Femur (tissue), 1 donor: ENCODE measurements around the gene PON3.

ENCODE experiments used
- DNase-seq: peaks from one replicate; pipeline ENCODE4 v3.0.0-alpha.2; 2017

Gene PON3

DNA sequence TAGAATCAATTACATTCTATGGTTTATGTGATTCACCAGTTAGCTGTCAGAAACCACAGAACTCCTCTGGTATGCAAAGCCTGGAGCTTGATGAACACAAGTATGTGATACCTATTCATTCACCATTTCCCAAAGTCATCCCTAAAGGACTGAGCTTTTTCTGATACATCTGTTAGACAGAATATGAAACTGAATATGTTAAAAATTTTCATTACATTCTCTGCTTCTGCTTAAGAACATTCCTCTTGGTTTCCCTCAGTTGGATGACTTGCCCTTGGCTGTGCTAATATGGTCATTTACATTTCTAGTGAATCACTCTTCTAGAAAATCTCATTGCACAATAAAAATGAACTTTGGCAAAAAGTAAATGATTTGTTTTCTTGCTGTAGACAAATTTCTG is 61.1 kb downstream of the PON3 start:
- no peak for DNase-seq

DNA sequence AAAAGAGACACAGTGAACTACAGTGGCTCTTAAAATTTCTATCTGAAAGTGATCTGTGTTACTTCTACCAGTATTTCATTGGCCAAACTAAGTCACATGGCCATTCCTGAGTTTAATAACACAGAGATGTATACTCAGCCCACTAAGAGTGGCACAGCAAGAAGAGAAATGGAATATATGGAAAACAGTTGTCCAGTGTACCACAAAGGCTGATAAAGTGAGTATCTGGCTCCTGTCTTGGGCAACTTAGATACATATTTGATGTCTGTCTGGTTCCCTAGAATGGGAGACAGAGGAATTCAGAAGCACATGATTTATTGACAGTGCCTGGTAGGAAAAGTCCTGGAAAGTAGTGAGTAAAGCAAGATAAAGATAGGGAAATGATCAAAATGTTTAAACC is 61.7 kb downstream of the PON3 start:
- no peak for DNase-seq

DNA sequence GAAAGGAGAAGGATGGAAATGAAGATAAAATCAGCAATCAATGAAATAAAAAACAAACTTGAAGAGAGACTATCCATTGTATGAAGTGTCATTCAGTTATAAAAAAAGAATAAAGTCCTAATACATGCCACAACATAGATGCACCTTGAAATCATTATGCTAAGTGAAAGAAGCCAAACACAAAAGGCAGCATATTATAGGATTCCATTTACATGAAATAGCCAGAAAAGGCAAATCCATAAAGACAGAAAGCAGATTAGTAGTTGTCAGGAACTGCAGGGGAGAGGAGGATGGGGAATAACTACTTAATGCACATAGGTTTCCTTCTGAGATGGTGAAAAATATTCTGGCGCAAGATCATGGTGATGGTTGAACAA is 65.2 kb downstream of the PON3 start:
- DNase-seq: no peak

DNA sequence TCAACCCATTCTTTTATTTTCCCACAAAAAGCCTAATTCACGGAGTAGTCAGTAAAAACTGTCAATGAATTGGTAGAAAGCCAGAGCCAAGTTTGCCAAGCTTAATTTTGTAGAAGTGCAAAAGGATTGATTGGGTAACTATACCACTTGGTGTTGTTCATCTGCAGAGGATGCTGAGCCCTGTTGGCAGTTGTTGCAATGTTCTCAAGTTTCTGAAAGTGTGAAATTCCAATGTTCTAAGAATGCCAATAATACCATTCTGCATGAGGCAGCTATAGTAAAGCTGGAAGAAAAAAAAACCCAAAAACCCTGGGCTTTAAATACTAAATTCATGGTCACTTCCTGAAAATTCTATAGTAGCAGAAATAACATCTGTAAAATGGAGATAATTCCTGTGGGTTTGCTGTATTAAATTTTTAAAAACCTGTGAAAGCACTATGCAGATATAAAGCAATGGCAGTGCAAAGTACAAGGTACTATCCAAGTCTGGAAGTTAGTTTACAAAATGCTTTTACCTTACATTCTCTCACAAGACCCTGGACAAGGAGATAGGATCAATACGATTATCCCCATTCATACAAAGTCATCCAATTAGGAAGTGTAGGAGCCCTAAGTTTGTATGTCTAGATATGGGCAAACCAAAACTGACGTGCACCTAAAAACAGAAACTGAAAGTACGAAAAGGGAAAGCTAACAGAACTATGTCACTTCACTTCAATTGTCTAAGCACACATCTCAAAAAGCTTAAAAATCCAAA is 65.8 kb downstream of the PON3 start:
- DNase-seq: peak; percentile 29

DNA sequence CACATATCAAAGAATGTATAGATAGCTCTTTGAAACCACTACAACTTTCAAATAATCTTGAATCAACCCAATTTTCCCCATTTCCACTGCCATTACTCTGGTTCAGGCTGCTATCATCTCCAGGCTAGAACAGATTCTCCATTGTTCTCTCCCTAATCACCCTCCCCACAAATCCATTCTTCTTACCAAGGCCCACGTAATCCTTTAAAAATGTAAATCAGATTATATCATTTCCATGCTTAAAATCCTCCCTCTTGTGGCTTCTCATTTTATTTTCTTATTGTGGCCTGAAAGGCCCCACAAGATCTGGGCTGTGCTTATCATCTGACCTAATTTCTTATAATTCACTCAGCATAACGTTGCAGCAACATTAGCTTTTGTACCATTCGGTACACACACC is 68.8 kb downstream of the PON3 start:
- DNase-seq: no peak

DNA sequence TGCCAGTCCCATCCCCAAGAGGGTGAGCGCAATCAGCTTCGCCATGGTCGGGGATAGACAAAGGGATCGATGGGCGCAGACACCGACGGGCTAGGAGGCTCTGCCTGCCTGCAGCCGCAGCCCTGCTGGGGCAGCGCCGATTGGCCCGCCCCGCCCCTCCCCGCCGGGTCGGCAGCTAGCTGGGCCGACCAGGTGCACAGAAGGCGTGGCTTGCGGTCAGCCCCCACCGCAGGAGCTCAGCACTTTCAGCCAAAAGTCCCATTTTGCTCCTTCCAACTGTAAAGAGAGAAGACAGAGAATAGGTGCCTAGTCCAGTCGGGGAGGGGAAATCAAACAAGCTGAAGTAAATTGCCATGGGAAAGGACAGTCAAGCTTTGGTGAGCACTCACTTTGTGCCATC is 71.7 kb downstream of the PON3 start, which contains the start of gene PON1:
Gene PON1, minus strand, starts transcription at position 102 of the 400 bp plus-strand sequence. Its CDS starts 57 bp downstream, at position 45.
- DNase-seq: no peak

DNA sequence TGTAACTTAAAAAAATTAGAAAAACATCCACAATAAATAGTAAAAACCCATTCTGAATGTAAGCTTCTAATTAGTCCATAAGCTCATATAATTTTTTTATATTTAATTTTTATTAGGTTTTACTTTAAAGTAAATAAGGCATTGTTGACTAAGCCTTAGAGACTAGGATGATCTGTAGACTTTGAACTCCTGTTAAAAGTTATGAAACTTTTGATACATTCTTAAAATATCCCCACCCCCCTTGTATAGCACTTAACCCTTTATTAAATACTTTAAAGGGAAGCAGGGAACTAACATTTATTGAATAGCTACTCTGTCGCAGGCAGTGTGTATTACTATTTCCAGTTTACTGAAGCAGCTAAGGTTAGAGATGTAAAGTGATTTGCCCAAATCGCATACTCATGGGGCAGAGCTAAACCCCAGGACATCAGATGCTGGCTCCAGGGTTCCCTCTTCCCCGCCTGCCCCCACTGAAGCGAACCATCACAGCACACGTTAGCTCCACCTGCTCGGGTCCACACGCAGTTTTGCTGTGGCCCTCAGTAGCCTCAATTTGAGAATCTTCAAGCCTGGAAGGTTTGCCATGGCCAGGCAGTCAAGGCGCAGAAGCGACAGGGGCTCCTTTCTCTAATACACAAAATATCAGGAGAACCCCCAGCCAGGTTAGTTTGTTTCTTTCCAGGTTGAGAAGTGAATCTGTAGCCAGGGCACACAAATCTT is 72.6 kb downstream of the PON3 start:
- no peak for DNase-seq

DNA sequence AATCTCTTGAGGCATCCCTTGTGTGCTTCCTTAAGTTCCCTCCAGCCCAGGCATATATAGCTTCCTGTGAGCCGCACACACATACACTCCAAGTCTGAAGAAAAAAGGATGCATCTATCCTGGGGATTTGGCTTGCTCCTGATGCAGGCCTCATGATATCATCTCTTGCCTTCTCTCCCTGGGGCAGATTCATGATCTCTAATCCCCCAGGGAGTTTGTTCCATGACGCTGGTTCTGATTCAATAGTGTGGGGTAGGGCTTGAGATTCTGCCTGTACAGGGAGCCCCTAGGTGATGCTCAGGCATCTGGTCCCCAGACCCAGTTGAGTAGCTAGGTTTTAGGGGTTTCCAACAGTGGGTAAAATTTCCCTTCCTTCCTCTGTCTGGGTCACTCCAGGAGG is 73.3 kb downstream of the PON3 start:
- no peak for DNase-seq

DNA sequence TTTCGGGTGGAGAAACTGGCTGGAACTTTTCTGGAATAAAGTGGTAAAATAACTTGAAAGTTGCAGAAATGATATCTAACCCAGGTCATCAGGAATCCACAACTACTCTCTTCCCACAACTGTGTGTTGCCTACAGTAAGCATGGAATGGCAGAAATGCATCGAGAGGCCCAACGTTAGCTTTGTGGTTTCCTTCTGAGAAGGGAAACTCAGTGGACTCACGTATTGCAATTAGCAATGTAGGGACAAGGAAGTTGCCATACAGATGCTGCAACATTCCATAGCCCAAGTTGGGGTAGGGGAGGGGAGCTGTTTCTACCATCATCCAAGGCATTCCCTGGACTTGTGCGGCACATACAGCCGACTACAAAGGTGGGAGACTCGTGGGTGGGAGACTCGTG is 73.8 kb downstream of the PON3 start:
- DNase-seq: no peak

DNA sequence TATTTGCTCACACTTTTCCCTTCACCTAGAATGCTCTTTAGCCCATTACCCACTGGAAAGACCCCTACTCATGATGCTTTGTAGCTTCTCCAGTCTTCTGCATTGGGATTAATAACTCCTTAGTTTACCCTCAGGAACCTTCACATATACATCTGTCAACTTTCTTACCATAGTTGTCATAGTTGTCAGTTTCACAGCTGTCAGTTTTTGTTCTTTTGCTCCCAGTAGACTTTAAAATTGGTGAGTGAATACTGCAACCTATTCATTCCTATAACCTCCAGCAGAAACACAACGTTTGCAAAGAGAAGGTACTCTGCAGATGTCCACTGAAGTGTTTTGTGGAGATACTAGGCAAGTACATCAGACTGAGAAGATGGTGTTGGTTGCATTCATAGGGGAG is 74.5 kb downstream of the PON3 start:
- DNase-seq: no peak

DNA sequence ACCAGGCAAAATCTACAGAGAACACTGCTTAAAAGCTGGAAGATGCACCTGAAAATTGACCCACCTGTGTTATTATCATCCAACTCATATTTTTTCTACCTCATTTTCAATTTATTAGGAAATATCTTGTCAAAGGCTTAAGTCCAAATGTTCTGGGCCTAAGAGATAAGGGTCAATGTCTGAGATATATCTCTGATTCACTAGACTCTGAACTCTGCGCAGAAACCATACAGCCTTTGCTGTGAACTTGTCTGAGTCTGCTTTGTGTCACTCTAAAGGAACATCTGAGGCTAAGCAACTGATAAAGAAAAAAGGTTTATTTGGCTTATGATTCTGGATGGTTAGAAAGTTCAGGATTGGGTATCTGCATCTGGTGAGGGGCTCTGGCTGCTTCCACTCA is 75.5 kb downstream of the PON3 start:
- DNase-seq: no peak

DNA sequence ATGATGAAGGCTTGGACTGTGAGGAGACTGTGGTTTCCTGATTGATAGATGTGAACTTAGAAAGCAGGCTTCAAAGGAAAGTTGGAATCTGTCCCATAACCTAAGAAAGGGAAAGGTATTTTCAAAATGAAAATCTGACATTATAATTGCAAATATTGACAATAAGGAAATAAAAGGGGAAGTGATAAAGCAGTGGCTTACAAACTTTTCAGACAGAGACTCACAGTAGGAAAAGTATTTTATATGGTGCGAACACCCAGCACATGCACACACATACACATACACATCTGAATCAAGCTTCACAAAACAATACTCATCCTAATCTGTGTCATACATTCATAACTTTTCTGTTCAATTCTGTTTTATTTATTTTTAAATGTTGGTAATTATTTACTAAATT is 76.6 kb downstream of the PON3 start:
- no peak for DNase-seq

DNA sequence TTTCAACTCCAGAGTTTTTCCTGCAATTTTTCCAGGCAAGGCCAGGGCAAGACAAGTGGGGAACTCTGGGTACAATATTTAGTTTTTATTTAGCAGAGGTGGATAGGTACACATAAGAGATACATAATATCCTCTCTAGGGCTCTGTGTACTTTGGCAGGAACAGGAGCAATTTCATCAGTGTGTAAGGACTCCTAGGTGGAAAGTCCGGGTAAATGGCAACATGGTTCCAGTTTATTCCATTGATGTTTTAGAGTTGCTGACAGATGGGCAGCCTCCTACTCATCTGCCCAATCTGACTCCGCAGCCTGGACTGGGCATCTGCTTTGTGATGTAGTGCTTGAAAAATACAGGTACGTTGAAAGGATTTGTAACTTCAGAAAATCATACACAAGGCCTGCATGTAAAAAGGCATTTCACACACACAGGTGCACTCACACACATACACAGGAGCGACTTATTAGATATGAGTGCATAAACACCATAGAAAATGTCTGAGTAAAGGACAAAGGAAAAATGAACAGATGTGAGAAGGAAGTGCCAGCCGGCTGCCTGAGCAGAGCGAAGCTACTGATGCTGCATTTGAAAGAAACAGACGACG is 77.6 kb downstream of the PON3 start:
- no peak for DNase-seq

DNA sequence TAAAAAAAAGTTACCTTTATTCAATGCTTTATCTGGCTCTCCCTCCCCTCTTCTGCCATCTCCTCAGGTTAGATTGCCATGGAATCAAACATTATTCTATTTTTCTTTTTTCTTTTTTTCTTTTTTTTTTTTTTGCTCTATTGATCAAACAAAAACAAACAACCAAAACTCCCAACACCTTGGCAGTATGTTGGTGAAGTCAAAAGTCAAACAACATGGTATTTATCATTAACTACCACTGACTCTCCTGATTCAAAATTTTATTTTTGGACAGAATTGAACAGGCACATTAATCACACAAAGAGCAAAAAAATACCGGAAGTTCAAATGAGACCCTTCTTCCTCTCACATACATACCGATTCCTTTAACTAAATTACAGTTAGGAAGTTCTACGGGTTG is 78.2 kb downstream of the PON3 start:
- no peak for DNase-seq

DNA sequence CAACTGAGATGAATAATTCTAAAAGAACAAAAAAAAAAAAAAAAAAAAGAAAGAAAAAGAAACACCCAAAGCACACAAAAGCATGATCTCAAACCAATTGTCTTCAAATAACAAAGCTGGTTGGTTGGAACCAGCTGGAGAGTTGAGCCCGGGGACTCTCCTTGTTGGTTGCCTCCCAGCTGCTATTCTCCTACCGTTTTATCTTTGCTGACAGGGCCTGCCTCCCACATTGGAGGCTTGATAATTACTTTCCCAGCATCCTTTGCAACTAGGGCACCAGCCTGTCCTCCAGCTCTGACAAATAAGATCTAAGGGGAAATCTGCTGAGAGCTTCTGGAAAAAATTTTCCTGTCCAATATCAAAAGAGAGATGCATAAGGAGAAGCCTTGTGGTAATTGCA is 78.6 kb downstream of the PON3 start:
- no peak for DNase-seq

DNA sequence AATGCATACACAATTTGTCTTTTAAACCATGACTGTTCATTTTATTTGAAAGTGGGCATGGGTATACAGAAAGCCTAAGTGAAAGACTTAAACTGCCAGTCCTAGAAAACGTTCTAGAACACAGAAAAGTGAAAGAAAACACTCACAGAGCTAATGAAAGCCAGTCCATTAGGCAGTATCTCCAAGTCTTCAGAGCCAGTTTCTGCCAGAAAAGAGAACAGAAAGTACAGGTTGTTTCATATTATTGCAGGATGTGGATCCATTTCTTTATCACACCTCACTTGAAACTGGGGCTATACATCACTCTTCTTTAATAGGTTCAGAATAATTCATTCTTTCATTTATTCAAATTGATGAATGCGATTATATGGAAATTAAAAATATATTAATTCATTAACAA is 79.6 kb downstream of the PON3 start:
- DNase-seq: no peak

DNA sequence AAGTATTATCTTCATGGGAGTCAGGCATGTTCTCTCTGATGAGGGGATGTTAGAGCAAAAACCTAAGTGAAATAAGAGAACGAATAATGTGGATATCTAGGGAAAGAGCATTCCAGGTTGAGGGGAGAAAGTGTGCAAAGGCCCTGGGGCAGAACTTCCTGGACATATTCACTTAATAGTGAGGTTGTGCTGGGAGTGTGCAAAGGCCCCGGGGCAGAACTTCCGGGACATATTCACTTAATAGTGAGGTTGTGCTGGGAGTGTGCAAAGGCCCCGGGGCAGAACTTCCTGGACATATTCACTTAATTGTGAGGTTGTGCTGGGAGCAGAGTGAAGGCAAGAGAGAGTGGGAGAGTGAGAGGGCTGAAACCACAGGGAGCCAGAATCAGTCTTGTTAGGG is 83.6 kb downstream of the PON3 start:
- DNase-seq: no peak

DNA sequence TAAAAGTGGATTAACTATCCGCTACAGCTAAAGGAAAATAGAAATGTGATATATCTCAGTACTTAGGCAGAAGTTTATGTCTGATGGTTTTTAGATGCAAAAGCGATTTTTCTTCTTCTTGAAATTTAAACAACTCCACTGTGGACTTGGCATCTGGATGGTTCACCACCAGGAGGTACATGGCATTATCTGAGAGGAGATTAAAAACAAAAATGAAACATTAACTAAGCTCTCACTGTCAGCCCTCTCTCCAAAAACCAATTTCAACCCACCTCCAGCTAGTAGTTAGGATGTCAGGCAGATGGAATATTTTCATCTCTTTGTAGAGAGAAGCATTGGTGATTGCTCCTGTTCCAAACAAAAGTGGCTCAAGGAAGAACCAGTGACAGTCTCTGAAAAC is 84.8 kb downstream of the PON3 start:
- DNase-seq: no peak

DNA sequence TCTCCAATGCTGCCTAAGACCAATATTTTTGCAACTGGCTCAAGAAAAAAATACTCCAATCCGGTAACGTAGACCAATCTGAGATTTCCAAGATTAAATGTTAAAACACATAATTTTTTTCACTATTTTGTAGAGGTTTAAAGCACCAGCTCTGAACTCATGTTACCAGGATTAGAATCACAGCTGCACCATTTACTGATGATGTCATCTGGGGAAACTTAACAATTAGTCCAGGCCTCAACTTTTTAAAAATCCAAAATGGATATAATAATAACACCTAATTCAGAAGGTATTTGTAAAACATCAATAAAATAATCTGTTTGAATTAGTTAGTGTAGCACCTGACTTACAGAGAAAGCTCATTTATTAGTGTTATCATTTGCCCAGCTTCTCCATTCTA is 86.2 kb downstream of the PON3 start:
- no peak for DNase-seq
